Neuronal stem cell (in vitro differentiated cells): Measurements from ENCODE around the gene CYB561D1.

ENCODE experiments used
- DNase-seq: peaks from one replicate; pipeline ENCODE4 v3.0.0-alpha.2; 2013; ENCODE audit warnings: low spot score
- H2AFZ ChIP-seq: one replicate; pipeline ENCODE4 v1.6.1; 2013; ENCODE audit warnings: mild to moderate bottlenecking, low read length, inconsistent platforms
- H2AK5ac ChIP-seq: 2 replicates; pipeline ENCODE4 v1.6.1; 2013; ENCODE audit warnings: low read depth, mild to moderate bottlenecking, inconsistent platforms, low read length, moderate library complexity, mixed read lengths
- H2BK120ac ChIP-seq: 2 replicates; pipeline ENCODE4 v1.6.1; 2013; ENCODE audit warnings: low read depth, mild to moderate bottlenecking, inconsistent platforms, low read length, moderate library complexity, mixed read lengths
- H2BK12ac ChIP-seq: one replicate; pipeline ENCODE4 v1.6.1; 2013; ENCODE audit warnings: low read length, inconsistent platforms
- H2BK15ac ChIP-seq: 2 replicates; pipeline ENCODE4 v1.6.1; 2013; ENCODE audit warnings: mild to moderate bottlenecking, low read length, inconsistent platforms, mixed read lengths
- H2BK5ac ChIP-seq: one replicate; pipeline ENCODE4 v1.6.1; 2013; ENCODE audit warnings: inconsistent platforms, mild to moderate bottlenecking, low read length, moderate library complexity
- H3K14ac ChIP-seq: one replicate; pipeline ENCODE4 v1.6.1; 2013; ENCODE audit warnings: low read length, inconsistent platforms
- H3K18ac ChIP-seq: 2 replicates; pipeline ENCODE4 v1.6.1; 2013; ENCODE audit warnings: low read length, inconsistent platforms
- H3K23ac ChIP-seq: 2 replicates; pipeline ENCODE4 v1.6.1; 2013; ENCODE audit warnings: low read depth, mild to moderate bottlenecking, mixed read lengths, low read length, inconsistent platforms; ENCODE audit not compliant: poor library complexity
- H3K27ac ChIP-seq: replicated peaks from 3 replicates; pipeline ENCODE4 v1.5.1; 2013; ENCODE audit warnings: low read length, inconsistent platforms
- H3K27me3 ChIP-seq, 3 experiments: 2 replicates each; pipeline ENCODE4 v1.6.1; 2013; ENCODE audit warnings: low read length in 3 of 3, mild to moderate bottlenecking in 2 of 3, inconsistent platforms in 1 of 3, low read depth in 1 of 3, mixed read lengths in 1 of 3, moderate library complexity in 1 of 3; ENCODE audit not compliant: control insufficient read depth in 3 of 3, insufficient read depth in 3 of 3
- H3K36me3 ChIP-seq, 2 donors: replicated peaks in 1 of 2; 2 replicates each; pipeline ENCODE4 v1.6.1; 2013; ENCODE audit warnings: low read length in 2 of 2; ENCODE audit not compliant: control insufficient read depth in 2 of 2, insufficient read depth in 2 of 2
- H3K4ac ChIP-seq: 2 replicates; pipeline ENCODE4 v1.6.1; 2013; ENCODE audit warnings: inconsistent platforms, mild to moderate bottlenecking, low read length, moderate library complexity
- H3K4me1 ChIP-seq, 2 donors: 1 replicate in 1 of 2; 2 replicates in 1 of 2; pipeline ENCODE4 v1.6.1; 2013; ENCODE audit warnings: low read length in 2 of 2, low read depth in 1 of 2; ENCODE audit not compliant: control insufficient read depth in 2 of 2, insufficient read depth in 1 of 2
- H3K4me2 ChIP-seq: one replicate; pipeline ENCODE4 v1.6.1; 2013; ENCODE audit warnings: mild to moderate bottlenecking, low read length, inconsistent platforms; ENCODE audit not compliant: insufficient read depth, poor library complexity, severe bottlenecking
- H3K4me3 ChIP-seq, 2 donors: 2 replicates each; pipeline ENCODE4 v1.5.1; 2013; ENCODE audit warnings: low read length in 2 of 2, mild to moderate bottlenecking in 2 of 2, inconsistent platforms in 1 of 2, moderate library complexity in 1 of 2
- H3K79me1 ChIP-seq: one replicate; pipeline ENCODE4 v1.6.1; 2013; ENCODE audit warnings: low read depth, mild to moderate bottlenecking, inconsistent platforms, low read length, moderate library complexity
- H3K9ac ChIP-seq: one replicate; pipeline ENCODE4 v1.6.1; 2013; ENCODE audit warnings: mild to moderate bottlenecking, low read depth, low read length, inconsistent platforms; ENCODE audit not compliant: poor library complexity
- H3K9me3 ChIP-seq, 2 donors: replicated peaks in 1 of 2; 2 replicates each; pipeline versions ENCODE3 to v1.6.1; 2013; ENCODE audit warnings: low read length in 2 of 2, mild to moderate bottlenecking in 2 of 2, inconsistent platforms in 1 of 2, low read depth in 1 of 2, mixed read lengths in 1 of 2, moderate library complexity in 1 of 2; ENCODE audit not compliant: control insufficient read depth in 2 of 2, insufficient read depth in 1 of 2
- H4K8ac ChIP-seq: one replicate; pipeline ENCODE4 v1.6.1; 2013; ENCODE audit warnings: low read depth, mild to moderate bottlenecking, inconsistent platforms, low read length, moderate library complexity
- H4K91ac ChIP-seq: one replicate; pipeline ENCODE4 v1.6.1; 2013; ENCODE audit warnings: low read length, low read depth, mild to moderate bottlenecking, inconsistent platforms; ENCODE audit not compliant: poor library complexity
- WGBS, 2 donors: extraction: QIAGEN DNeasy Blood & Tissue Kit; methylation state at CpG; one replicate each; pipeline ENCODE4 v1.1.7; 2013; ENCODE audit warnings: missing lambda C conversion rate in 2 of 2, mixed read lengths in 1 of 2; ENCODE audit not compliant: insufficient read length in 2 of 2, insufficient replicate concordance in 1 of 2; ENCODE audit errors: extremely low coverage in 2 of 2; 5-methylcytosine and 5-hydroxymethylcytosine counted together

Gene CYB561D1

DNA sequence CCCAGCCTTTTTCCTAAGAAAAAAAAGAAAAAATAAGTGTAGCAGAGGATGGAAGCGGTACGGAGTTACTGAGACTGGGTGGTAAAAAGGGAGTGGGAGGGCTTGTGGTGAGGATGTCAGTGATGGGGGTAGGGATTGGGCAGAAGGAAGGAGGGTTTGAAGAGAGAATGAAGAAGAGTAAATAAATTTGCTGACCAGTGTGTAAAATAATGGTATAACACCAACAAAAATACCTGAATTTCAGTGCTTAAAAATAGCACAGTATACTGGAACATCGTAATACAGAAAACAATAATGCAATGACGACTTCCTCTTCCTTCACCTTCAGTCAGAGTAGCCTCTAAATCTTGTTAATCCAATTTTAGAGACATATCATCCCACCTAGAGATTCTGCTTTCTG lies 46.4 kb upstream of the CYB561D1 start:
- no peak overlapping the region for H2AFZ ChIP-seq
- H3K4me1 ChIP-seq, result no peaks in the 10 kb centered on the region
- H3K4me2 ChIP-seq, result no peak overlapping the region
- H3K36me3 ChIP-seq, result no peaks in the 10 kb centered on the region
- no peak overlapping the region for H4K8ac ChIP-seq
- DNase-seq, result no peak
- H3K27ac ChIP-seq, result no peak overlapping the region
- H3K27me3 ChIP-seq, result peaks cover 0 to 32% (median 0%) of the 10 kb centered on the region in 3 experiments
- H3K23ac ChIP-seq, result no peak overlapping the region
- no peak overlapping the region for H3K4me3 ChIP-seq
- H3K9ac ChIP-seq, result no peak overlapping the region
- H2BK120ac ChIP-seq, result no peak overlapping the region
- no peak overlapping the region for H2AK5ac ChIP-seq
- H3K4ac ChIP-seq, result no peak overlapping the region
- no peak overlapping the region for H2BK12ac ChIP-seq
- no peak overlapping the region for H3K18ac ChIP-seq
- no peak overlapping the region for H3K14ac ChIP-seq
- peaks cover 0 to under 1% of the 10 kb centered on the region in 2 donors for H3K9me3 ChIP-seq
- no CpG with 5 or more reads among the region's 4 CpGs for WGBS, 2 donors
- H2BK15ac ChIP-seq, result no peak overlapping the region
- no peak overlapping the region for H2BK5ac ChIP-seq
- H3K79me1 ChIP-seq, result no peaks in the 10 kb centered on the region
- H4K91ac ChIP-seq, result no peak overlapping the region

DNA sequence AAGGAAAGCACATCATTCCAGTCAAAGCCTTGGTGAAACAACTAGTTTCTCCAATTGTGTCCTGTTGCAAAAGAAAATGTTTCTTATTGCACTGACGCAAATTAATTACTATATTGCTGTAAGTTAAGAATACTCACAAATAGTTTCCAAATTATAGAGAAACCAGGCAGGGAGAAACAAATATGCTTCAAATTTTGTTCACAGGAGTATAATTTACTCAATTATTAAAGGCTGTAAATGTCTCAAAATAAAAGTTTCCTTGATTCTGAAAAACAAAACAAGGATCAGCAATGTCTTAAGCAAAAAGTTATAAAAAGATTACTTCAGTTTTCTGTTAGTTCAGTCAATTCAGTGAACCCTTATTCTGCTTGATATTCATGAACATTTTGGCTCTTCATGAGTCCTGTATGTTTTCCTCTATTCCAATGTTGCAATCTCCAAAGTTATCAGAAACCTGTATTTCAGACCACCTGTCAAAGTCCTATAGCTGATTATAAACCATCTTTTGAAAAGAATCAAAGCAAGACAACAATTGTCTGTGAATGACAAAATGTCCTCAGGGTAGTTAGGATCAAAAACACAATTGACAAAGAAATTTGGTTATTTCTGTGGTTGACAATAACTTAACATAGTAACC lies 39.3 kb upstream of the CYB561D1 start:
- H2BK12ac ChIP-seq, result no peak overlapping the region
- no peak overlapping the region for H2BK15ac ChIP-seq
- no peak overlapping the region for H3K4me3 ChIP-seq
- H3K27ac ChIP-seq, result no peak overlapping the region
- no peak overlapping the region for H3K4ac ChIP-seq
- no peak for DNase-seq
- H3K23ac ChIP-seq, result no peak overlapping the region
- no peaks in the 10 kb centered on the region for H3K4me1 ChIP-seq
- no peak overlapping the region for H3K18ac ChIP-seq
- H3K36me3 ChIP-seq, result no peaks in the 10 kb centered on the region
- no peak overlapping the region for H2AFZ ChIP-seq
- H2AK5ac ChIP-seq, result no peak overlapping the region
- no peak overlapping the region for H2BK5ac ChIP-seq
- H3K27me3 ChIP-seq, result peaks cover 0 to 6% (median 0%) of the 10 kb centered on the region in 3 experiments
- H3K4me2 ChIP-seq, result no peak overlapping the region
- no peaks in the 10 kb centered on the region for H3K79me1 ChIP-seq
- H3K9me3 ChIP-seq, result peaks cover 4 to 11% of the 10 kb centered on the region in 2 donors
- H4K8ac ChIP-seq, result no peak overlapping the region
- no peak overlapping the region for H2BK120ac ChIP-seq
- WGBS, 2 donors, result no CpG with 5 or more reads among the region's 1 CpG
- H3K9ac ChIP-seq, result no peak overlapping the region
- H3K14ac ChIP-seq, result no peak overlapping the region
- no peak overlapping the region for H4K91ac ChIP-seq

DNA sequence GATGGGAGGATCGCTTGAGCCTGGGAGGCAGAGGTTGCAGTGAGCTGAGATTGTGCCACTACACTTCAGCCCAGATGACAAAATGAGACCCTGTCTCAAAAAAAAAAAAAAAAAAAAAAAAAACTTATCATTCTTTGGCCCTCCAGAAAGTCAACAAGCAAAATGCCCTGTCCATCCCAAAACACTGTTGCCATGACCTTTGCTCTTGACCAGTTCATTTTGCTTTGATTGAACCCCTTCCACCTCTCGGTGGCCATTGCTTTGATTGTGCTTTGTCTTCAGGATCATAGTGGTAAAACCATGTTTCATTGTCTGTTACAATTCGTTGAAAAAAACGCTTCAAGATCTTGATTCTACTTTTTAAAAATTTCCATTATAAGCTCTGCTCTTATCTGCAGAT lies 36.1 kb upstream of the CYB561D1 start:
- Histone ChIP-seq H3K9me3 (peaks cover 2 to 11% of the 10 kb centered on the region in 2 donors), H2AFZ (no peak overlapping the region), H3K14ac (no peak overlapping the region), H3K4me1 (no peaks in the 10 kb centered on the region), H3K27me3 (peaks cover 0 to 14% (median 0%) of the 10 kb centered on the region in 3 experiments), H3K27ac (no peak overlapping the region), H4K8ac (no peak overlapping the region), H2BK15ac (no peak overlapping the region), H3K23ac (no peak overlapping the region), H4K91ac (no peak overlapping the region), H3K4me2 (no peak overlapping the region), H3K9ac (no peak overlapping the region), H2BK5ac (no peak overlapping the region), H2BK12ac (no peak overlapping the region), H2AK5ac (no peak overlapping the region), H2BK120ac (no peak overlapping the region), H3K4me3 (no peak overlapping the region), H3K79me1 (no peaks in the 10 kb centered on the region), H3K18ac (no peak overlapping the region), H3K4ac (no peak overlapping the region), H3K36me3 (no peaks in the 10 kb centered on the region)
- no peak for DNase-seq
- WGBS, 2 donors, result no CpG with 5 or more reads among the region's 4 CpGs

DNA sequence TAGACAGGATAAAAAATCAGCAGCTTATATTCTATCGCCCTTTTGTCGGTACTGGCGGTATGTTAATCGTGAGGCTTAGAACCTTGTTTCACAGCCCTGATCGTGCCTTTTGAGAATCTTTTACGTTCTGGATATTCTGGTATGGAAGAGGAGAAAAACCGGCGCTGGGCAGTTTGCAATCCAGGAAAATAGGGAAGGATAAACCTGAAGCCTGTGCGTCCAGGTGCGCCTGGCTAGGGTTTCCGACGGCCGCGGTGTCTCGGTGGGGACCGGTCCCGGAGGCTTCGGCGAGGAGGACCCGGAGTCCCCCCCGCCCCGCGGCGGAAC lies 27.8 kb upstream of the CYB561D1 start:
- DNase-seq, result no peak
- no CpG with 5 or more reads among the region's 24 CpGs for WGBS, 2 donors
- Histone ChIP-seq H2BK12ac (no peak overlapping the region), H3K23ac (peak overlapping the region; percentile 62), H3K36me3 (no peaks in the 10 kb centered on the region), H2BK5ac (no peak overlapping the region), H2BK15ac (no peak overlapping the region), H3K27me3 (peaks cover 15 to 81% (median 51%) of the 10 kb centered on the region in 3 experiments), H3K79me1 (no peaks in the 10 kb centered on the region), H3K18ac (peak overlapping the region; percentile 65), H3K4me2 (peak overlapping the region; percentile 85), H3K14ac (peak overlapping the region; percentile 60), H3K9ac (no peak overlapping the region), H3K4me1 (peaks cover 2 to 3% of the 10 kb centered on the region in 2 donors), H3K27ac (no peak overlapping the region), H3K9me3 (no peaks in the 10 kb centered on the region), H4K91ac (no peak overlapping the region), H3K4me3 (peak overlapping the region; percentile 38 to 79), H2BK120ac (no peak overlapping the region), H2AK5ac (no peak overlapping the region), H3K4ac (no peak overlapping the region), H2AFZ (peak overlapping the region; percentile 97), H4K8ac (no peak overlapping the region)
